Measurements from ENCODE around the gene CADM2.

- TF ChIP-seq CTCF (IDR thresholded peaks at IDR 0.05) (no peak), POLR2A (IDR thresholded peaks at IDR 0.05) (no peak)
Measured at GRCh38 chr3:85476891-85477495, 518.2 kb downstream of the CADM2 start.
